Stimulated activated CD4-positive, alpha-beta T cell treated with anti-CD3 and anti-CD28 coated beads, TNF-alpha, amount 100 ng/mL, for 24 hours (primary cell): ENCODE data around the gene NEU4.
"Not testable (repeated sequence)": the region's sequence is repeated elsewhere in the genome, so short reads cannot be mapped to it uniquely, and the experiment has no call there.

Experiments
- DNase-seq, 3 experiments: peaks; one replicate each; pipeline ENCODE4 v3.0.0-alpha.2; 2020; ENCODE audit warnings: low read depth in 3 of 3

Gene NEU4

DNA sequence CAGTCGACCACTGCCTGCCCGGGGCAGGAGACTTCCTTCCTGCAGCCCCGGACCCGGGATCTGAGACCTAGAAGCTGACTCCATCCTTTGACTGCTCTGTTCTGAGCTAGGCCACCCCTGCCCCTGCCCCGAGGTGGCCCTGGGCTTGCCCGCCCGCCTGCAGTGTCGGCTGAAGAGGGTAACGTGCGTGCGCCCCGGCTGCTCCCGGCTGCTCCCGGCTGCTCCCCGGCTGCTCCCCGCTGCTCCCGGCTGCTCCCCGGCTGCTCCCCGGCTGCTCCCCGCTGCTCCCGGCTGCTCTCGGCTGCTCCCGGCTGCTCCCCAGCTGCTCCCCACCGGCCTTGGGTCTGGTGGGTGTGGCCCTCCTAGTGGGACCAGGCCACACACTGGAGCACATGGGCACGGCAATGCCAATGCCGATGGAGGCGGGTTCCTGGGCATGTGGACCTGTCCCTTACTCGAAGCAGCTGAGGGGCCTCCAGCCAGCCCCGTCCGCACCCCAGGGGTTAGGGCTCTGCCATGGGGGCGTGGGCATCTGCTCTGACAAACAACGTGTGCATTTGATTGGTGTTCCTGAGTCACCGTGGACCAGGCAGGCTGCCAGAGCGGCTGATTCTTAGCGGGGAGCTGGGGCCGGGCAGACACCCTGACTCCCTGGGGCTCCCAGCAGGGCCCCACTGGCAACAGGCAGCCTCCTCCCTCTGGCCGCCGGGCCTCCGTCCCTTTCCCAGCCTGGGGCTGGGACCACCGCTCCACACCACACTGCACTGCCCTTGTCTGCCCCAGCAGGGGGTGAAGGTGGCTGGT is 34.4 kb upstream of the NEU4 start:
- no peak for DNase-seq

GRCh38 chr2:241775223-241776177 is 33.5 kb upstream of the NEU4 start:
- no peak for DNase-seq

DNA sequence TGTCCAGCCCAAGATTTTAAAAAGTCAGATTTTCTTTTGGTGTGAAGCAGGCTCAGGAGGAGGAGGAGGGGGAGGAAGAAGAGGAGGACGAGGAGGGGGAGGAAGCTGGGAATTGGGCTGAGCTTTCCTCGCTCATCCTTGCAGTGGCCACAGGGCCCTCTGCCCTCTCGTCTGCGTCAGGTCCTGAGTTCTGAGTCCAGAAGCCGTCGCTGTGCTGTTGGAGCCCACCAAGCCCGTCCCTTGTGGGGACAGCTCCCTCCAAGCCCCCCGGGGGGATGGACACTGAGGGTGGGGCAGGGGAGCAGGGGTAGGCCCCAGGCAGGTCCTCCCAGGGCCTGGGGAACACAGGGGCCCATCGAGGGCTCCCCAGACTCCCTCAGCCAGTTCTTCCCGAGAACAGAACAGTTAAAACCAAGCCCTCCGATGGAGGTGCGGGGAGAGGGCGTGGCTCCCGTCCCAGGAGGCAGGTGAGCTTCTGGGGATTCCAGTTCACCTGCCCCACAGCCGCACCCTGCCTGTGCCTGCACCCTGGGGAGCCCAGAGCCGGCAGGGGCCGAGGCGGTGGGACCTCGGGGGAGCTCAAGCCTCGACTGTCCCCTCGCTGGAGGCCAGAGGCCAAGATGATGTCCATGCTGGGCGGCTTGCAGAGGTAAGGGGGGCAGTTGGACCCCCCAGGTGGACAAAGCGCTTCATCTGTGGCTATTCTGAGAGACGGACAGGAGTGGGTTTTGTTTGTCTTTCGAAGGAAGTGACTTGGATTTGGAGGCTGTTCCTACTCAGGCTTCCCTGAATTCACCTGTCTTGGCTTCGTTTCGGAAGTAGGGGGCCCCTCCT is 32.4 kb upstream of the NEU4 start, which contains the start of gene GAL3ST2:
Gene GAL3ST2, plus strand, starts transcription at position 487 of the 834 bp plus-strand sequence. Its CDS starts 134 bp downstream, at position 621.
- DNase-seq = no peak

DNA sequence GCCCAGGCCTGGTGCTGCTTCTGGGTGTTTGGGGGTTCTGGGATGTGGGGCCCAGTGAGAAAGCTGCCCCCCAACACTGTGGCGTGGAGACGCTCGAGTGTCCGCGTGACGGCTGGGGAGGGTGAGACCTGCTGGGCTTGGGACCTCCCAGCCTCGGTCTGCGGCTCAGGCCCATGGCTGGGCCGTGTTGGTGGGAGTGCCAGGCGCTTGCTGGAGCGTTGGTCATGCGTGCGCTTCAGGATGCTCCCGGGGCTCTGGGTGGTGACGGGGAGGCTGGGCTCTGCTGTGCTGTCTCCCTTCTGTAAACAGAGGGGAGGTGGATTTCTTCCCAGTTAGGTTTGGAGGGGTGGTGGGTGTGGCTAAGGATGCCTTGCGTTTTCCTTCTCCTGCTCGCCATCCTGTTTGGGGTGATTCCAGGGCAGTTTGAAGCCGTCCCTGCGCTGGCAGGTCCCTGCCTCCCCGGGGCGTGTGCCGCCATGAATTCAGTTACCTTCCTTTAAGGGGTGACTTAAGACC is 31.8 kb upstream of the NEU4 start:
- DNase-seq = no peak

- no peak for DNase-seq
Measured at GRCh38 chr2:241777686-241778627, 31.0 kb upstream of the NEU4 start.

DNA sequence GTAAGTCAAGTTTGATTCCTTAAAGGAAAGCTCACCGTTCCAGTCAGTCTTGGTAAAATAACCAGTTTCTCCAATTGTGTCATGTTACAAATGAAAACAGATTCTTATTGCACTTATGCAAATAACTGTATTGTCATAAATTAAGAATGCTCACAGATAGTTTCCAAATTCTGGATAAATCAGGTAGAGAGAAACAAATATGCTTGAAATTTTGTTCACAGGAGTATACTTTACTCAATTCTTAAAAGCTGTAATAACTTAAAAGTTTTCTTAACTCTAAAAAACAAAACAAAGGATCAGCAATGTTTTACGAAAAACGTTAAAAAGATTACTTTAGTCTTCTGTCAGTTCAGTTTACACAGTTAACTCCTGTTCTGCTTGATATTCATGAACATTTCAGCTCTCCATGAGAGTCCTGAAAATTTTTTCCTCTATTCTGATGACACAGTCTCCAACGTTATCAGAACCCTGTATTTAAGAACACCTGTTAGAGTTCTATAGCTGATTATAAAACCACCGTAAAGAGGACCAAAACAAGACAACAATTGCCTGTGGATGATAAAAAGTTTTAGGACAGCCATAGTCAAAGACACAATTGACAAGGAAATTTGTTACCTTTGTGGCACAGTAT is 27.9 kb upstream of the NEU4 start:
- no peak for DNase-seq

DNA sequence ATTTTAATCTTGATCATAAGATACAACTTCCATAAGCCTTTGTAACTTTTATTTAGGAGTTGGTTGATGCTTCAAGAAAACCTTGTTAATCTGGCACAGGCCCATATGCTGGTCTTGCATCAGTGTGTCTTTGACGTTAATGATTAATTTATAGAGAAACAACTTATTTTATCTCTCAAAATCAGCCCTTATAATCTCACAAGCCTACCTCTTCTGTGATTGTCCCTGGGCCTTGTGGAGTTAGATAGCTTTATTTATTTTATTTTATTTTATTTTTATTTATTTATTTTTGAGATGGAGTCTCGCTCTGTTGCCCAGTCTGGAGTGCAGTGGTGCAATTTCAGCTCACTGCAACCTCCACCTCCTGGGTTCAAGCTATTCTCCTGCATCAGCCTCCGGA is 26.9 kb upstream of the NEU4 start:
- DNase-seq = not testable (repeated sequence)

DNA sequence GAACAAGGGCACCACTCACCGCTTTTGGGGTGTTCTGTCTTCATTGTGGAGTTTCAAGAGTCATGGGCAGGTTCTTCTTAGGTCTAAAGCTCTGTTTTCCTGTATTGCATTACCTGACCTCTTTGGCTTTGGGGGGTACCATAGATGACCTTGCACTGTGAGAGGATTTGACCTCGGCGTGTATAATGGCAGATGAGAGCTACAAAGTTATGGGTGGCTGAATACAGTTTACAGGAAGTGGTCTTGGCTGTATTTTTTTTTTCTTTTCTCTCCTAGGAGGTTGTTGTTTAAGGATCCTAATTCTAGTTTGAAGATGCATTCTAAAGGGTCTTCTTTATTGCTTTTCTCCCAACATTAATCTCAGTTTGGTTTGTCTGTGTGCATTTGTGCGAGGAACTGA is 20.9 kb upstream of the NEU4 start:
- DNase-seq = no peak

- DNase-seq = peak; percentile 22 to 49 (median 42)
Measured at GRCh38 chr2:241788572-241788971, 20.4 kb upstream of the NEU4 start.

DNA sequence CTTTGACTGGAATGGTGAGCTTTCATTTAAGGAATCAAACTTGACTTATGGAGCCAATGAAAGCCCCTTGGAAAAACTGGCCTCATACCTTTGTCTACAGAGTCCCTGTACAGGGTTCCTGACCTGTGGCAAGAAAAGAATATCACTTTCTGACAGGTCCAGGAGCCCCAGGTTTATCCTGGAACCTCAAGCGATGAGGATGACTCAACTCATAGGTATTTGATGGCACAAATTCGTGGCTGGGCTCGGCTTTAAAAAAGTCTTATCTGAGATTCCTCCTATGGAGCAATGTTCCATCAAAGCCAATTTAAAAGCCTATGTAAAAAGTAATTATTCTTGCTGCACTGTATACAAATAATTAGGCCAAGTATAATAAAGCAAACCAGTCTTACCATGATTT is 17.6 kb upstream of the NEU4 start:
- not testable (repeated sequence) for DNase-seq

- DNase-seq = no peak
Measured at GRCh38 chr2:241793385-241793784, 15.6 kb upstream of the NEU4 start.

DNA sequence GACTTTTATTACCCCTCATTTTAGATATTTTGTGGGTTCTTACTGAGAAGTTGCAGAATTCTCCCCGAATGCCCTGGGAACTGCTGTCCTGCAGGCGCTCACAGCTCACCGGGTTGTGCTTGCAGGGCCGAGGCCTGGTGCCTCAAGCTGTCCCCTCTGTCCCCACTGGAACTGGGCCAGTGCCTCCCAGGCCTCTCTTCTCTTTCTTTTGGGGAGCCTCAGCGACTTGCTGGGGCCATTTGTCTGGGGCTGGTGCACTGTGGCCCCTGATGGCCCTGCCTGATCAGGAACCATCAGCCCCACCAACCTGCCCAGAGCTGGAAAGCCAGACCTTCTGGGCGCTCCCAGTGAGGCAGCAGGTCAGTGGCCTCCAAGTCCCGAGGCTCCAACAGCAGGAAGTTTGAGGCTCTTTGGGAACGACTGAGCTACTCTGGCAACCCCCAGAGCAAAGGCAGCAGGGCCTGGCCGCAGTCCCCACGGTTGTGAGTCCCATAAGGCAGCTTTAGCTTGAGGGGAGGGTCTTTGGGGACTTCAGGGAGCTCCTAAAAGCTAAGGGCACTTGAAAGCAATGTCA is 14.7 kb upstream of the NEU4 start:
- no peak for DNase-seq

GRCh38 chr2:241795021-241795999 is 13.7 kb upstream of the NEU4 start:
- no peak for DNase-seq

DNA sequence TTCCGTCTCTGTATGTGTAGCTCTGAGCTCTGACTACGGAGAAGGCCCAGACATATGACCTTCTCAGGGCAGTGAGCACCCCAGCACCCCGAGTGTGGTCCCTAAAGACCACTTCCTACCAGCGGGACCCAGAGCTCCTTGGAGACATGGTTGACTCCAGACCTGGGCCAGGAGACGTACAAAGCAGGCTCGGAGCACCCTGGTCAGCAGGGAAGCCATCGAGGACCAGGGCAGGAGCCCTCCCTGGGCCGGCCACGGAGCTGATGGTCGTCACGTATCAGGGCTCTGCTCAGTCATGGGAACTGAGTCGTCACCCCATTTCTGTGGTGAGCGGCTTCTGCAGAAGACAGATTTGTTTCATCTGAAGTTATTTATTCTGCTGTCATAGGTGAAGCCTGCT is 12.8 kb upstream of the NEU4 start:
- DNase-seq = no peak

GRCh38 chr2:241796610-241797138 is 12.3 kb upstream of the NEU4 start:
- no peak for DNase-seq

DNA sequence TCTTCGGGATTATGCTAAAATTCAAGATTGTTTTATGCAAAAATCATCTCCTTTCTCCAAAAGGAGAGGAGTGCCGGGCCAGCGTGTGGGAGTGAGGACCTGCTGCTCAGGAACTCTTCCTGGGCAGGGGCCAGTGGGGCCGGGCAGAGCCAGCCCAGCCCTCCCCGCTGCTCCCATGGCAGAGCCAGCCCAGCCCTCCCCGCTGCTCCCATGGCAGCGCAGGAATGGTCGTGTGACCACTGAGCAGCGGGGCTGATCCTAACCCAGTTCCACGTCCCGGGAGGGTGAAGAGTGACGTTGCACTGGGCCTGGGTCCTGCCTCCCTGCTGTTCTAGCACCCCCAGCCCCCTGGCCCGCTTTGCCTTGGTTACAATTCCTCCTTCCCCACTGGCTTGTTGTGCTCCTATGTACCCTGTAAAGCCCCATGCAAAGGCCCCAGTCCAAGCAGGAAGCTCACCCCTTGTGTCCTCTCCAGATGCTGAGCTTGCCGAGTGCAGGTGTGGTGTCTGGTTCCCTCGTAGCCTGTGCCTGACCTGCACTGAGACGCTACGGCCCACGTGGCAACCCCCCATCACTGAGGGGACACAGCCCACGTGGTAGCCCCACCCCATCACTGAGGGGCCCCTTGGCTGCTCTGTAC is 11.4 kb upstream of the NEU4 start:
- no peak for DNase-seq

DNA sequence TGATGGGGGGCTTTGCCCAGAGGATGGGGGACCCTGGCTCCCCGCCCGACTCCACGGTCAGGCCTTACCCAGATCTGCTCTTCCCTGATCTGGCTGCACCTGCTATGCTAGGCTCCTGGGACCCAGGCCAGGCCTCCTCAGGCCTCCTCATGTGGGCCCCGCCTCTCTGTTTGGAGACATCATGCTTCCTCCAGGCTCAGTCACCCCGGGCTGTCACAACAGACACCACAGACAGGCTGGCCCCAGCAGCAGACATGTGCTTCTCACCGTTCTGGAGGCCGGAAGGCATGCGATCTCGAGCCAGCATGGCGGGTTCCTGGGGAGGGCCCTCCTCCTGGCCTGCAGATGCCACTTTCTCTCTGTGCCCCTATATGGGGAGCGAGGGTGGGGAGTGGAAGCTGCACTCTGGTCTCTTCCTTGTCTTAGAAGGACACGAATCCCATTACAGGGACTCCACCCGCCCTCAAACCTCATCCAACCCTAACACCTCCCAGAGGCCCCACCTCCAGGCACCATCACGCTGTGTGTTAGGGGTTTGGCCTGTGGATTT is 10.8 kb upstream of the NEU4 start:
- no peak for DNase-seq
